ENCODE measurements around the gene WDR27. TPM values are rescaled to one million over a fixed set of nuclear protein-coding genes. Genes with fewer than 3 reads are reported as not detected.

The WDR27 gene
- total RNA-seq, 2 donors from 2014 or later = 17.4 to 43.8 TPM

DNA sequence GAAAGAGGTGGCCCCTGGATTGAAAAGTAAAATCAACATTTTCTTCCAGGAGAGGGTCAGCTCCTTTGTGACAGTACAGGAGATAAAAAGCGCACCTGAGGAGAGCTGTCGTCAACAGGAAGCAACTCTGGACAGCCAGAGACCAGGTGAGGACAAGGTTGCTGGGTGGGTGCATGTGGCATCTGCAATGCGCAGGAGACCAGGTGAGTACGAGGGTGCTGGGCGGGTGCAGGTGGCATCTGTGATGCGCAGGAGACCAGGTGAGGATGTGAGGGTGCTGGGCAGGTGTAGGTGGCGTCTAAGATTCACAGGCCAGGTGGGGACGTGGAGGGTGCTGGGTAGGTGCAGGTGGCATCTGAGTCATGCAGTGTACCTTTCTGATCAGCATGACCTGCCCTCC, 38.4 kb downstream of the WDR27 start:
- intact Hi-C loops (cut with DNase I) = no loop called here
- Histone ChIP-seq H3K9ac (ENCODE audit: low read depth in 2 of 2, low read length in 2 of 2) (no peak overlapping the region), H3K36me3 (no peaks in the 10 kb centered on the region), H3K9me3 (no peaks in the 10 kb centered on the region), H3K27ac (no peak overlapping the region), H3K27me3 (no peaks in the 10 kb centered on the region), H3K4me1 (no peaks in the 10 kb centered on the region), H3K4me3 (no peak overlapping the region)
- TF ChIP-seq, protein P1, sequence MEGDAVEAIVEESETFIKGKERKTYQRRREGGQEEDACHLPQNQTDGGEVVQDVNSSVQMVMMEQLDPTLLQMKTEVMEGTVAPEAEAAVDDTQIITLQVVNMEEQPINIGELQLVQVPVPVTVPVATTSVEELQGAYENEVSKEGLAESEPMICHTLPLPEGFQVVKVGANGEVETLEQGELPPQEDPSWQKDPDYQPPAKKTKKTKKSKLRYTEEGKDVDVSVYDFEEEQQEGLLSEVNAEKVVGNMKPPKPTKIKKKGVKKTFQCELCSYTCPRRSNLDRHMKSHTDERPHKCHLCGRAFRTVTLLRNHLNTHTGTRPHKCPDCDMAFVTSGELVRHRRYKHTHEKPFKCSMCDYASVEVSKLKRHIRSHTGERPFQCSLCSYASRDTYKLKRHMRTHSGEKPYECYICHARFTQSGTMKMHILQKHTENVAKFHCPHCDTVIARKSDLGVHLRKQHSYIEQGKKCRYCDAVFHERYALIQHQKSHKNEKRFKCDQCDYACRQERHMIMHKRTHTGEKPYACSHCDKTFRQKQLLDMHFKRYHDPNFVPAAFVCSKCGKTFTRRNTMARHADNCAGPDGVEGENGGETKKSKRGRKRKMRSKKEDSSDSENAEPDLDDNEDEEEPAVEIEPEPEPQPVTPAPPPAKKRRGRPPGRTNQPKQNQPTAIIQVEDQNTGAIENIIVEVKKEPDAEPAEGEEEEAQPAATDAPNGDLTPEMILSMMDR (IDR thresholded peaks at IDR 0.05) = no peak
- DNase-seq = no peak

DNA sequence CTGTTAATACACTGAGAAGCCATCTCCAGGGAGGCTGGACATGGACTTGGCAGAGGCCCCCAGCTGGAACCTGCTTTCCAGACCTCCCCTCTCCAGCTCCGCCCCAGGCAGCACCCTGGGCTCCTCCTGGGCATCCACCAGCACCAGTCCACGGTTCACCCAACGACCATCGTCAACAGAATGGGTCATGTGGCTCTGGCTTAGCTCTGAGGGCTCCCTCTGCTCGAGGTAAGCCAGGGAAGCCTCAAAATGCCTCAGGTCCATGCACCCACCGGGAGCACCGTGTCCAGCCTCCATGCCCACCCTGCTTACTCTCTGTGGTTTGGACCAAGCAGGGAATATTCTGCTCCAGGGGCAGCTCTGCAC, 40.5 kb downstream of the WDR27 start:
- H3K27me3 ChIP-seq = no peaks in the 10 kb centered on the region
- no peaks in the 10 kb centered on the region for H3K36me3 ChIP-seq
- H3K9ac ChIP-seq (ENCODE audit: low read depth in 2 of 2, low read length in 2 of 2) = no peak overlapping the region
- H3K4me3 ChIP-seq = no peak overlapping the region
- H3K27ac ChIP-seq = no peak overlapping the region
- TF ChIP-seq, protein P1 (IDR thresholded peaks at IDR 0.05) = no peak
- no peak for DNase-seq
- intact Hi-C loops (cut with DNase I) = no loop called here
- no peaks in the 10 kb centered on the region for H3K9me3 ChIP-seq
- no peaks in the 10 kb centered on the region for H3K4me1 ChIP-seq

DNA sequence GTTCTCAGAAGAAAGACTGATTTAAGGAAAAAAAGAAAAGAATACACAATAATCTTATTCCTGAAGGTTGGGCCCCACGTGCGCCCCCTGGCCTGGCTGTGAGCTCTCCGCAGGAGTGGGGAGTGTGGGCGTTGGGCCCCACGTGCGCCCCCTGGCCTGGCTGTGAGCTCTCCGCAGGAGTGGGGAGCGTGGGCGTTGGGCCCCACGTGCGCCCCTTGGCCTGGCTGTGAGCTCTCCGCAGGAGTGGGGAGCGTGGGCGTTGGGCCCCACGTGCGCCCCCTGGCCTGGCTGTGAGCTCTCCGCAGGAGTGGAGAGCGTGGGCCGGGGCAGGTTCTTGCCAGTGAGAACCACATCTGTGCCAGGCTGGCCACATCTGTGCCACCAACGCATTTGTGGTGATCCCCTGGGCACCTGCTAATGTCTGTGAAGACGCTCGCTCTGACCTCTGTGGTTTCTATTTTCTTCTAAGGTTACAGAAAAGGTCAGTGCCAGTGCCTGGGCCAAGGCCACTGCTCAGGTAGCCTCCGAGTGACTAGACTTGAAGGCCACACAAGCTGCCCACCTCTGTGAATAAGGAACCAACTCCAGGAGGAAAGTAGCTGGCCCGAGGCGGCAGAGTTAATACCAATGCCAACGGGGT, 41.0 kb downstream of the WDR27 start:
- H3K9ac ChIP-seq (ENCODE audit: low read depth in 2 of 2, low read length in 2 of 2) = no peak overlapping the region
- no peaks in the 10 kb centered on the region for H3K27me3 ChIP-seq
- DNase-seq = no peak
- intact Hi-C loops (cut with DNase I) = no loop called here
- TF ChIP-seq, protein P1 (IDR thresholded peaks at IDR 0.05) = no peak
- H3K4me1 ChIP-seq = no peaks in the 10 kb centered on the region
- H3K4me3 ChIP-seq = no peak overlapping the region
- H3K9me3 ChIP-seq = no peaks in the 10 kb centered on the region
- no peaks in the 10 kb centered on the region for H3K36me3 ChIP-seq
- H3K27ac ChIP-seq = no peak overlapping the region

DNA sequence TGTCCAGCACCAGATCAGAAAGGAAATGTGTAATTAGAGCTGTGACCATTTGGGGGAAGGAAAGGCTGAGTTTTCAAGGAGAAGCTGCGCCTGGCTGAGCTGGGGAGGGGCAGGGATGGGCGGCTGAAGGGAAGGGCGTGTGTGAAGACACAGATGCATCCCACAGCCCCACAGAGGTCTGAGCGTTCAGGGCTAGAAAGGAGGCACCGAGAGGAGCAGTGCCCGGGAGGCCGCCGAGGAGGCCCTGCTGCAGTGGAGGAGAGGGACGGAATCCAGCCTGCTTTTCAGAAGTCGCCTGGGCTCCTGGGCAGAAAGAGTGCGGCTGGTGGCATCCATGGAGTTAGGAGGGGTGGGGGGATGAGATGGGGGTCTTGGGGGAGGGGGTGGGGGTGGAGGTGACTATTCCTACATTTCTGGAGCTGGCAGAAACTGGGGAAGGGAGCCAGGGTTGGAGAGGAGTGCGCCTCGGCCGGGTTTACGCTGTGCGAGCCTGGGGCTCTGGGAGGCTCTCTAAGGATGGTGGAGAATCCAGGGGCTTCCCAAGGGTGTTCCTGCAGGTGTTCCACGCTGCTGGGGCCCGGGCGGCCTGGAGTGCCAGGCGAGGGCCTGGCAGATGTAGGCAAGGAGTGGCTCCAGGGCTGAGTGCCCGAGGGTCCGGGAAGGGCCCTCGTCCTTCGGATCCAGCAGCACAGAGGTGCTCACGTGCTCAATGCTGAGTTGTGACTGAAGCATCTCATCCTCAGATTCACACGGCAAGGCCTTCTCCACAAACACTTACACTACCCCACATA, 41.8 kb downstream of the WDR27 start:
- Histone ChIP-seq H3K4me1 (no peaks in the 10 kb centered on the region), H3K36me3 (no peaks in the 10 kb centered on the region), H3K9ac (ENCODE audit: low read depth in 2 of 2, low read length in 2 of 2) (no peak overlapping the region), H3K9me3 (no peaks in the 10 kb centered on the region), H3K27me3 (no peaks in the 10 kb centered on the region), H3K27ac (no peak overlapping the region), H3K4me3 (no peak overlapping the region)
- TF ChIP-seq, protein P1 (IDR thresholded peaks at IDR 0.05) = no peak
- intact Hi-C loops (cut with DNase I) = no loop called here
- no peak for DNase-seq

DNA sequence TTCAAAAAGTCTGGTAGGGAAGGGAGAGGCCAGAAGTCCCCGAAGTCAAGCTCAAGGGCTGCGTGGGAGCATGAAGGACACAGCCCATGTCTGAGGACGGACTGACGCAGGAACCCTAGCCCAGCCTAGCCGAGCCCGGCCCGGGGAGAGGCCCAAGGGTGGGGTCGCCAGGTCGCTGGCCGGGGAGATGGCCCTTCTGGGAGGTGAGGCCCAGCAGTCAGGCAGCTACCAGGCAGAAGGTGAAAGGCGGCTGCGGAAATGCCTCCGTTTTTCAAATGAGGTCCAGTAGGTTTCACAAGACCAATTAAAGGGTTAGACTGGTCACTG, 44.6 kb downstream of the WDR27 start:
- Histone ChIP-seq H3K9me3 (no peaks in the 10 kb centered on the region), H3K36me3 (no peaks in the 10 kb centered on the region), H3K27me3 (no peaks in the 10 kb centered on the region), H3K4me1 (no peaks in the 10 kb centered on the region), H3K4me3 (no peak overlapping the region), H3K9ac (ENCODE audit: low read depth in 2 of 2, low read length in 2 of 2) (no peak overlapping the region), H3K27ac (no peak overlapping the region)
- TF ChIP-seq, protein P1 (IDR thresholded peaks at IDR 0.05) = no peak
- DNase-seq = no peak
- intact Hi-C loops (cut with DNase I) = no loop called here
